CMK (cell line): Measurements from ENCODE around the gene RNLS.

Experiments used
- DNase-seq: peaks from one replicate; pipeline ENCODE4 v3.0.0-alpha.2; 2010; ENCODE audit warnings: low read depth

RNLS gene

DNA sequence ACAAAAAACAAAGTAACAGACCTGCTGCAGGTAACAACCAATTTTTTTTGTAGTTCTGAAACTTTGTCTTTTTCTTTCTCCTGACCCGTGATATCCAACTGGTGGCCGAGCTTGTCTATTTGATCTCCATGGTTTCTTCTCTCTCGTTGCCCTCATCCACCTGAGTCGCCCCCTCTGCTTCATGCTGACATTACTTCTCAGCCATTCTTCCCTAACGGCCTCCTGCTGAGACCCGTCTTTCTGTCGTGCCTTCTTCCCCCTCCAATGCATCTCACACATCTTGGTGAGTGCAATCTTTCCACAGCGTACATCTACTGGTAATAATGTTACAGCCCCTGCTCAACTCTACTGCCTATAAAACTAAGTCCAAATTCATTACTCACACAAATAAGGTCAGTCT is 352.9 kb downstream of the RNLS start:
- no peak for DNase-seq

DNA sequence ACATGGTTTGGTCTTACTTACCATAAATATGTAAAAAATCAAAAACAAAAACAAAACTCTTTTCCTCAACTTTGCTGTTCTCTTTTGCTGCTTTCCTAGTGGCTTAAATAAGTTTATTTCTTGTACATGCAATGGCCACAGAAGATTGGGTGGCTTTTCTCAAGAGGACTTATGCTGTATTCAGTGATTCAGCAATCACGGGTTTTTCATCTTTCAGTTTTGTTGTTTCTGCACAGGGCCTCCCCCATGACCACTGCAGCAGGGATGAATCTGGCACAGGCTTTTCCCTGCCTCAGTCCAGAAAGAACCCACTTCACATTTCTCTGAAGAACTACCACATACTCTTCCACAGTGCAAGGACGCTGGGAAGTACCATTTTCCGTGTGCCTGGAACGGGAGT is 355.0 kb downstream of the RNLS start:
- no peak for DNase-seq

DNA sequence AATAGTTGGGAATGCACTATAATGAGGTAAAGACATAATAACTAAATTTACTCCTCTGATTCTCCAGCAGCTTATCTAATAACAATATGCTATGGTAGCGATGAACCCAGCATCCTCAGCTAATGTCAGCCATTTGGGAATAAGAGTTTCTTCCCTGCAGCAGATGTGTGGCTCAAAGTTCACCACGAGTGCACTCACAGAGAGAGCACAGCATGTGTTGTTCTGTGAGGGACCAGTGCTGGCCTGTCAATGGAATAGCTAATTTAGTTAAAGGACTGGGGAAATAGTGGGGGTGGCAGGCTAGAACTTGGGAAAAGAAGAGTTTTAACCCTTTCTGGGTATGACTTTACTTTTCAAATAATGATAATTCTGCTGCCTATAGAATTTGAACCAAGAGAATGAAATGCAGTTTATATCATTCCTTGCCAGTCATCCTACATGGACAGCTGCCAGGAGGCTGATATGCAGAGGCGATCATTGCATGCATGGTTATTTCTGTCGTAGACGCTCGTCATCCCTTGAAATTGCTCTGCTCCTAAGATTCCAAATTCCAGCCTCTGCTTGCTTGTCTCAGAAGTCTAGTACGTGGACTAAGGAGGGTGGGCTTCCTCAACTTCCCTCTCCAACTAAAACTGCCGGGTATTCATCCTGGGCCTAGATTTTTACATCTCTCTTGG is 355.6 kb downstream of the RNLS start:
- DNase-seq, result no peak

DNA sequence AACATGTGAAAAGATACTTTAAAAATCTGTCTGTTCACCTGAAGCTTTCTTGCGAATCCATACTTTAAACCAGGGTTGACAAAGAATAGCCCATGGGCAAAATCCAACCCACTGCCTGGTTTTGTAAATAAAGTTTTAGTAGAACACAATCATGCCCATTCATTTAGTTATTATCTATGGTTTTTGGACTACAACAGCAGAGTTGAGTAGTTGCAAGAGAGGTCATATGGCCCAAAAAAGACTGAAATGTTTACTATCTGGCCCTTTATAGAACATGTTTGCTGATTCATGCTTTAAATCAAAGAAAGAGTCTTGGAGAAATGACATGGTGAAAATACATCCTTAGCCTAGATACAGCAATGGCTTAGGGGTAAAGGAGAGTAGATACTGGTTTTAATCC is 356.2 kb downstream of the RNLS start:
- DNase-seq, result no peak

DNA sequence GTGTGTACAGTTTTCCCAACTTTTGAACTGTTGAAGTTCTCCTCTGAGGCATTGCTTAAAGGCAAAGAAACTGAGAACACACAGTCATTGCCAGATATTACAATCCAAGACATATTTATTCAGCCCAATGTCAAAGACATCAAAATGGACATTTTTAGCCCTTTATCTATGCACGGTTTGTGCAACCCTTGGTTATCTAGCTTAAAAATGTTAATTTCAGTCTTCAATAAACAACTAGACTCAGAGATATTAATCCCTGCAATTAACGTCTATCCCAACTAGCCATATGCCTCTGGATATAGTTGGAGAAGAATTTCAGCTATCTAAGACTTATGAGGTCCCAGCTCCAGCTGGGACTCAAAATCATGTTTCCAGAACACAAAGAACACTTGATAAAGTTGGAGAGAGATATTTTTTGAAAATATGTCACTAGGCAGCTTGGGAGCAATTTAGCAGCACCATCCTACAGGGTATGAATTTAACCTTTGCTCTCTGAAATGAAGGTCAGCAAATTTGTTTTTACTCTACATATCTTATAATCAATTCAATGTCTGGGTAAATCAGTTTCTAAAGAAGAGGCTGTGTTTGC is 357.0 kb downstream of the RNLS start:
- DNase-seq, result no peak
